HEK293 (cell line): Measurements from ENCODE around the gene SPTLC1.

Experiments used
- CTCF ChIA-PET: fragments of 350-600 bp; formaldehyde crosslinking; extraction: SDS; loops from one replicate; lab custom pipeline; 2021; ENCODE audit warnings: antibody characterized with exemption; lab: Yijun Ruan, JAX
- POLR2A ChIA-PET: fragments of 300-600 bp; formaldehyde crosslinking; extraction: SDS; loops from one replicate; lab custom pipeline; 2020; ENCODE audit warnings: antibody characterized with exemption, inconsistent platforms; lab: Yijun Ruan, JAX
- H3K27ac ChIP-seq: fragments of 200-500 bp; sonication (Bioruptor generic); 2 replicates; pipeline ENCODE4 v1.5.1; 2014; ENCODE audit warnings: low read depth, low read length, control low read depth, inconsistent platforms; ENCODE audit errors: extremely low read depth
- H3K36me3 ChIP-seq, 2 experiments: fragments of 200-500 bp in 1 of 2; sonication (Bioruptor generic) in 1 of 2; 1 replicate in 1 of 2; 2 replicates in 1 of 2; pipeline ENCODE4 v1.5.1; 2014 to 2017; ENCODE audit warnings: inconsistent platforms in 2 of 2, low read length in 2 of 2; ENCODE audit not compliant: control insufficient read depth in 2 of 2, insufficient read depth in 1 of 2
- H3K4me1 ChIP-seq: fragments of 200-500 bp; sonication (Bioruptor generic); 2 replicates; pipeline ENCODE4 v1.5.1; 2014; ENCODE audit warnings: mild to moderate bottlenecking, low read length, inconsistent platforms; ENCODE audit not compliant: control insufficient read depth, insufficient read depth
- H3K4me3 ChIP-seq: 2 replicates; pipeline ENCODE4 v1.5.1; 2011; ENCODE audit warnings: low read depth, mild to moderate bottlenecking, control low read depth, low read length, moderate library complexity
- H3K9me3 ChIP-seq: fragments of 200-500 bp; sonication (Bioruptor generic); 2 replicates; pipeline ENCODE4 v1.5.1; 2014; ENCODE audit warnings: low read depth, low read length, inconsistent platforms; ENCODE audit not compliant: control insufficient read depth, insufficient read depth
- EGR2 ChIP-seq: fragments of 450-650 bp; formaldehyde crosslinking; IDR thresholded peaks from 2 replicates; pipeline ENCODE4 v1.5.1; 2016; ENCODE audit warnings: low read depth, missing biosample characterization, missing genetic modification characterization
- PRDM1 ChIP-seq: fragments of 450-650 bp; formaldehyde crosslinking; IDR thresholded peaks from 2 replicates; pipeline ENCODE4; 2016; ENCODE audit warnings: missing biosample characterization, missing genetic modification characterization
- ZBTB7A ChIP-seq: fragments of 450-650 bp; formaldehyde crosslinking; IDR thresholded peaks from 2 replicates; pipeline ENCODE4 v1.5.1; 2016; ENCODE audit warnings: low read depth, missing biosample characterization, missing genetic modification characterization
- ZFP3 ChIP-seq: fragments of 450-650 bp; formaldehyde crosslinking; IDR thresholded peaks from 2 replicates; pipeline ENCODE4 v1.5.1; 2016; ENCODE audit warnings: low read depth, missing biosample characterization, missing genetic modification characterization
- ZNF138 ChIP-seq: fragments of 450-650 bp; formaldehyde crosslinking; IDR thresholded peaks from 2 replicates; pipeline ENCODE4 v1.5.1; 2016; ENCODE audit warnings: missing biosample characterization, missing genetic modification characterization, borderline replicate concordance
- ZNF239 ChIP-seq: fragments of 450-650 bp; formaldehyde crosslinking; IDR thresholded peaks from 2 replicates; pipeline ENCODE4 v1.5.1; 2016; ENCODE audit warnings: missing biosample characterization, missing genetic modification characterization
- ZNF292 ChIP-seq: fragments of 450-650 bp; formaldehyde crosslinking; IDR thresholded peaks from 2 replicates; pipeline ENCODE4 v1.5.1; 2016; ENCODE audit warnings: low read depth, missing biosample characterization, missing genetic modification characterization, borderline replicate concordance
- ZNF324 ChIP-seq: fragments of 450-650 bp; formaldehyde crosslinking; IDR thresholded peaks from 2 replicates; pipeline ENCODE4 v1.5.1; 2016; ENCODE audit warnings: missing biosample characterization, missing genetic modification characterization
- ZNF529 ChIP-seq: fragments of 450-650 bp; formaldehyde crosslinking; IDR thresholded peaks from 2 replicates; pipeline ENCODE4 v1.5.1; 2017; ENCODE audit warnings: missing genetic modification characterization, missing biosample characterization; ENCODE audit not compliant: insufficient replicate concordance
- ZNF658 ChIP-seq: fragments of 450-650 bp; formaldehyde crosslinking; IDR thresholded peaks from 2 replicates; pipeline ENCODE4; 2016; ENCODE audit warnings: missing biosample characterization, missing genetic modification characterization
- ZNF837 ChIP-seq: fragments of 450-650 bp; formaldehyde crosslinking; IDR thresholded peaks from 2 replicates; pipeline ENCODE4 v1.5.1; 2016; ENCODE audit warnings: missing biosample characterization, missing genetic modification characterization
- TF ChIP-seq, protein P1 (sequence below): fragments of 450-650 bp; formaldehyde crosslinking; IDR thresholded peaks from 2 replicates; pipeline ENCODE4 v1.5.1; 2016; ENCODE audit warnings: missing biosample characterization, missing genetic modification characterization, low read depth
- TF ChIP-seq, protein P2 (sequence below): fragments of 450-650 bp; formaldehyde crosslinking; IDR thresholded peaks from 2 replicates; pipeline ENCODE4 v1.5.1; 2016; ENCODE audit warnings: missing biosample characterization, missing genetic modification characterization, borderline replicate concordance

Gene SPTLC1

DNA sequence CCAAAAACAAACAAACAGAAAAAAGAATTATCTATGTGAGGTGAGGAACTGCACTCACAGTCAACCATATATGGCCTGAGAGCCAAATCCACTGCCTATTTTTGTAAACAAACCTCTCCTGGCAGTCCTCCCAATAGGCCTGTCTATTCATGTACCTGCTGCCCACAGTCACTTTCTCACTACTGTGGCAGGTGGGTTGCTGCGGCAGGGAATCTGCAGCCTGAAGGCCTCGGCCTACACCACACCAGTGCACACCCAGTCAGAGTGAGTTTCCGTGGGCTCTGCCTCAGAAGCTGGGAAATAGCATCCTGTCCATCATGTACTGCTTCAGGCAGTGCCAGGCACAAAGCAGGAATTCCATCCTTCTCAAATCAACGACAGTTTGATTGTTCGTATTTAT lies 82.3 kb downstream of the SPTLC1 start:
- Histone ChIP-seq H3K27ac (no peak overlapping the region), H3K4me3 (no peak overlapping the region), H3K4me1 (no peaks in the 10 kb centered on the region), H3K36me3 (peaks cover 0 to 55% of the 10 kb centered on the region in 2 experiments; a peak in 2 of 3 replicates), H3K9me3 (no peaks in the 10 kb centered on the region)
- TF ChIP-seq PRDM1 (tag by site-specific recombination) (no peak), ZNF138 (tag by site-specific recombination) (no peak), ZNF239 (no peak), ZNF658 (no peak)
- ChIA-PET CTCF (interaction anchor here (0.5 to 1.2 kb wide), 3 partner anchors 14 to 86 kb away, joined by 3 read pairs; no protein-coding TSS in a partner anchor), POLR2A (no interaction called here)

DNA sequence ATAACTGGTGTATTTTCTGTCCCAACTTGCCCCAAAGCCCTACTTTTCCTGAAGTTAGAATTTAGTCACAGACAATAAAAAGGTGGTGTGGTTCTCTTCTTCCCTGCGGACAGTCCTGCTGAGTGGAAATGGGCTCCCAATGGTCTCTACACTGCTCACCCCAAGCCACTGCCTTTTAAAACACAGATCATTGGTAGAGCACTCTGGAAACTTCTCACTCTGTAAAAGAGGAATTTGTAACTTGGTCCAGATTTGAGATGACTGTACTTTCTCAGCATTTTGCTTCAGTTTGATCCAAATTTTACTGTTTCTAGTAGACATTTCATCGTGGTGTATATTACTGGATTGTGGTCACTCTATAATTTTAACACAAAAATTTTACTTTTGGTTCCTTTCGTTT lies 84.8 kb downstream of the SPTLC1 start:
- no peak overlapping the region for H3K27ac ChIP-seq
- CTCF ChIA-PET, result interaction anchor here (0.5 to 1.4 kb wide), 3 partner anchors 9 to 77 kb away, joined by 3 read pairs; no protein-coding TSS in a partner anchor
- peaks cover 0 to 30% of the 10 kb centered on the region in 2 experiments; a peak in 2 of 3 replicates for H3K36me3 ChIP-seq
- H3K4me3 ChIP-seq, result no peak overlapping the region
- POLR2A ChIA-PET, result no interaction called here
- TF ChIP-seq ZBTB7A (no peak), ZNF529 (tag by site-specific recombination) (no peak), ZNF292 (tag by site-specific recombination) (no peak)
- TF ChIP-seq, protein P1, sequence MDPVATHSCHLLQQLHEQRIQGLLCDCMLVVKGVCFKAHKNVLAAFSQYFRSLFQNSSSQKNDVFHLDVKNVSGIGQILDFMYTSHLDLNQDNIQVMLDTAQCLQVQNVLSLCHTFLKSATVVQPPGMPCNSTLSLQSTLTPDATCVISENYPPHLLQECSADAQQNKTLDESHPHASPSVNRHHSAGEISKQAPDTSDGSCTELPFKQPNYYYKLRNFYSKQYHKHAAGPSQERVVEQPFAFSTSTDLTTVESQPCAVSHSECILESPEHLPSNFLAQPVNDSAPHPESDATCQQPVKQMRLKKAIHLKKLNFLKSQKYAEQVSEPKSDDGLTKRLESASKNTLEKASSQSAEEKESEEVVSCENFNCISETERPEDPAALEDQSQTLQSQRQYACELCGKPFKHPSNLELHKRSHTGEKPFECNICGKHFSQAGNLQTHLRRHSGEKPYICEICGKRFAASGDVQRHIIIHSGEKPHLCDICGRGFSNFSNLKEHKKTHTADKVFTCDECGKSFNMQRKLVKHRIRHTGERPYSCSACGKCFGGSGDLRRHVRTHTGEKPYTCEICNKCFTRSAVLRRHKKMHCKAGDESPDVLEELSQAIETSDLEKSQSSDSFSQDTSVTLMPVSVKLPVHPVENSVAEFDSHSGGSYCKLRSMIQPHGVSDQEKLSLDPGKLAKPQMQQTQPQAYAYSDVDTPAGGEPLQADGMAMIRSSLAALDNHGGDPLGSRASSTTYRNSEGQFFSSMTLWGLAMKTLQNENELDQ (tag by site-specific recombination), result no peak
- no peaks in the 10 kb centered on the region for H3K4me1 ChIP-seq
- H3K9me3 ChIP-seq, result no peaks in the 10 kb centered on the region

DNA sequence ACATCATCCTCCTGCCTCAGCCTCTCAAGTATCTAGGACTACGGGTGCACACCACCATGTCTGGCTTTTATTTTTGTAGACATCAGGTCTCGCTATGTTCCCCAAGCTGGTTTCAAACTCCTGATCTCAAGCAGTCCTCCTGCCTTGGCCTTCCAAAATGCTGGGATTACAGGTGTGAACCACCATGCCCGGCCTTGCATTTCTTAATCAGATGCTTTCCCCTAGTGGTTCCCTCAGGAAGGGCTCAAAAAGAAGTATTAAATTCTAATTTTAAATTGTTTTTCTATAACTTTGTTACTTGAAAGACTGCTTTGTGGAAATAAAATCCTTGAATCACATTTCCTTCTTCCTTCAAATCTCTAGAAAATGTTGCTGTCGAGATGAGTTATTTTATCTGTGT lies 85.7 kb downstream of the SPTLC1 start:
- ChIA-PET POLR2A (no interaction called here), CTCF (interaction anchor here (0.7 to 1.4 kb wide), 6 partner anchors 10 to 295 kb away, joined by 3 read pairs; no protein-coding TSS in a partner anchor)
- no peak overlapping the region for H3K4me3 ChIP-seq
- no peaks in the 10 kb centered on the region for H3K4me1 ChIP-seq
- H3K27ac ChIP-seq, result no peak overlapping the region
- no peaks in the 10 kb centered on the region for H3K9me3 ChIP-seq
- peaks cover 0 to 22% of the 10 kb centered on the region in 2 experiments; a peak in 2 of 3 replicates for H3K36me3 ChIP-seq
- TF ChIP-seq ZNF837 (tag by site-specific recombination), result no peak

DNA sequence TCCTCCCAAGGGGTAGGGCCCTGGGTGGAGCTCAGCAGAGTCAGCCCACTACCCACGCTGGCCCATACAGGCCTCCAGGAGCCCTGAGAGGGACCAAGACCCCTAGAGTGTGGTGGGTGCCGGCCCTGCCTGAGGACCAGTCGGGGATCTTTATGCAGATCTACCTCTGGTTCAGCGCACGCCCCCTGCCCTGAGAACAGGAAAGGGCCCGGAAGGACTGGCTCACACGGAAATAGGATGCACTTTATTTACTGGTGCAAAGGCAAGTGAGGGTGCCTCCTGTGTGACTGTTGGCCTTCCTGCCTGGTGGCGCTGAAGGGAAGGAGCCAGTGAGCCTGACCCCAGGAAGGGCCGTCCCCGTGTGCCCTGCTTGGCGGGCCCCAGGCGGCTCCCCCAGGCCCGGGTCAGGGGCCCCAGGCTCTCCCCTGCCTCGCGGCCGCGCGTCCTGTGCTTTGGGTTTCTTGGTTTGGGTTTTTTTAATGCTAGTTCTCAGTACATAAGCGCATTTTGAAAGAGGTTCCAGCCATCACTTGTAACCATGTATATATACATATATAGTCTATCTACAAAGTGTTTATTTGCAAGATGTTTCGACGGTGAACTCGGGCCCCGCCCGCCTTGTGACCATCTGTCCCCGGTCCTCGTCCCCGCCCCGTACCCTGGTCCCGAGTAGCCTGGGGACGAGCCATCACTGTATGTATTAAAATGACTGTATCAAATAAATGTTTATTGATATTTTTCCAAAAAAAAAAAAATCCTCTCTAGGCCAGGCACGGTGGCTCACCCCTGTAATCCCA lies 88.8 kb downstream of the SPTLC1 start:
- POLR2A ChIA-PET, result no interaction called here
- no peak overlapping the region for H3K4me3 ChIP-seq
- no peak for TF ChIP-seq ZFP3 (tag by site-specific recombination)
- no peak for TF ChIP-seq ZNF324 (tag by site-specific recombination)
- TF ChIP-seq, protein P2, sequence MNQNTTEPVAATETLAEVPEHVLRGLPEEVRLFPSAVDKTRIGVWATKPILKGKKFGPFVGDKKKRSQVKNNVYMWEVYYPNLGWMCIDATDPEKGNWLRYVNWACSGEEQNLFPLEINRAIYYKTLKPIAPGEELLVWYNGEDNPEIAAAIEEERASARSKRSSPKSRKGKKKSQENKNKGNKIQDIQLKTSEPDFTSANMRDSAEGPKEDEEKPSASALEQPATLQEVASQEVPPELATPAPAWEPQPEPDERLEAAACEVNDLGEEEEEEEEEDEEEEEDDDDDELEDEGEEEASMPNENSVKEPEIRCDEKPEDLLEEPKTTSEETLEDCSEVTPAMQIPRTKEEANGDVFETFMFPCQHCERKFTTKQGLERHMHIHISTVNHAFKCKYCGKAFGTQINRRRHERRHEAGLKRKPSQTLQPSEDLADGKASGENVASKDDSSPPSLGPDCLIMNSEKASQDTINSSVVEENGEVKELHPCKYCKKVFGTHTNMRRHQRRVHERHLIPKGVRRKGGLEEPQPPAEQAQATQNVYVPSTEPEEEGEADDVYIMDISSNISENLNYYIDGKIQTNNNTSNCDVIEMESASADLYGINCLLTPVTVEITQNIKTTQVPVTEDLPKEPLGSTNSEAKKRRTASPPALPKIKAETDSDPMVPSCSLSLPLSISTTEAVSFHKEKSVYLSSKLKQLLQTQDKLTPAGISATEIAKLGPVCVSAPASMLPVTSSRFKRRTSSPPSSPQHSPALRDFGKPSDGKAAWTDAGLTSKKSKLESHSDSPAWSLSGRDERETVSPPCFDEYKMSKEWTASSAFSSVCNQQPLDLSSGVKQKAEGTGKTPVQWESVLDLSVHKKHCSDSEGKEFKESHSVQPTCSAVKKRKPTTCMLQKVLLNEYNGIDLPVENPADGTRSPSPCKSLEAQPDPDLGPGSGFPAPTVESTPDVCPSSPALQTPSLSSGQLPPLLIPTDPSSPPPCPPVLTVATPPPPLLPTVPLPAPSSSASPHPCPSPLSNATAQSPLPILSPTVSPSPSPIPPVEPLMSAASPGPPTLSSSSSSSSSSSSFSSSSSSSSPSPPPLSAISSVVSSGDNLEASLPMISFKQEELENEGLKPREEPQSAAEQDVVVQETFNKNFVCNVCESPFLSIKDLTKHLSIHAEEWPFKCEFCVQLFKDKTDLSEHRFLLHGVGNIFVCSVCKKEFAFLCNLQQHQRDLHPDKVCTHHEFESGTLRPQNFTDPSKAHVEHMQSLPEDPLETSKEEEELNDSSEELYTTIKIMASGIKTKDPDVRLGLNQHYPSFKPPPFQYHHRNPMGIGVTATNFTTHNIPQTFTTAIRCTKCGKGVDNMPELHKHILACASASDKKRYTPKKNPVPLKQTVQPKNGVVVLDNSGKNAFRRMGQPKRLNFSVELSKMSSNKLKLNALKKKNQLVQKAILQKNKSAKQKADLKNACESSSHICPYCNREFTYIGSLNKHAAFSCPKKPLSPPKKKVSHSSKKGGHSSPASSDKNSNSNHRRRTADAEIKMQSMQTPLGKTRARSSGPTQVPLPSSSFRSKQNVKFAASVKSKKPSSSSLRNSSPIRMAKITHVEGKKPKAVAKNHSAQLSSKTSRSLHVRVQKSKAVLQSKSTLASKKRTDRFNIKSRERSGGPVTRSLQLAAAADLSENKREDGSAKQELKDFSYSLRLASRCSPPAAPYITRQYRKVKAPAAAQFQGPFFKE (tag by site-specific recombination), result no peak
- TF ChIP-seq EGR2, result no peak
- no peaks in the 10 kb centered on the region; a peak in 1 of 3 replicates for H3K36me3 ChIP-seq
- CTCF ChIA-PET, result interaction anchor here (2.0 kb wide), 1 partner anchor 72 kb away, joined by 5 read pairs; no protein-coding TSS in a partner anchor
- H3K9me3 ChIP-seq, result no peaks in the 10 kb centered on the region
- H3K27ac ChIP-seq, result no peak overlapping the region
- H3K4me1 ChIP-seq, result no peaks in the 10 kb centered on the region
